GM12891 (cell line): ENCODE measurements around the gene GLIS1.
"Not testable (repeated sequence)": the region's sequence is repeated elsewhere in the genome, so short reads cannot be mapped to it uniquely, and the experiment has no call there.

Experiments used
- DNase-seq: peaks from one replicate; pipeline ENCODE4 v3.0.0; 2011; ENCODE audit warnings: low spot score; ENCODE audit not compliant: insufficient read length
- FAIRE-seq: peaks from 2 replicates; lab custom pipeline; 2011; peaks lifted over from hg19 to GRCh38; lab: Jason Lieb, UNC
- PAX5 ChIP-seq: IDR thresholded peaks from 2 replicates; pipeline ENCODE4 v1.6.1; 2011; ENCODE audit warnings: low read length, moderate library complexity, mild to moderate bottlenecking; ENCODE audit not compliant: insufficient read depth, severe bottlenecking
- POLR2A ChIP-seq: IDR thresholded peaks from 2 replicates; pipeline ENCODE4 v1.6.1; 2011; ENCODE audit warnings: low read depth, low read length, control low read depth
- POLR2AphosphoS5 ChIP-seq: IDR thresholded peaks from 2 replicates; pipeline ENCODE4 v1.6.1; 2011; ENCODE audit warnings: low read depth, low read length, control low read depth
- POU2F2 ChIP-seq: IDR thresholded peaks from 2 replicates; pipeline ENCODE4 v1.6.1; 2011; ENCODE audit warnings: low read depth, mild to moderate bottlenecking, control low read depth, low read length, moderate library complexity
- SPI1 ChIP-seq: IDR thresholded peaks from 2 replicates; pipeline ENCODE4 v1.6.1; 2011; ENCODE audit warnings: low read depth, low read length, control low read depth
- TAF1 ChIP-seq: IDR thresholded peaks from 2 replicates; pipeline ENCODE4 v1.6.1; 2011; ENCODE audit warnings: low read depth, low read length, control low read depth

GLIS1 gene

GRCh38 chr1:53653631-53654030 lies 85.3 kb downstream of the GLIS1 start:
- FAIRE-seq, result no peak
- DNase-seq, result no peak
- TF ChIP-seq POLR2AphosphoS5 (no peak), TAF1 (no peak), POU2F2 (no peak), PAX5 (no peak)

GRCh38 chr1:53653200-53653575 lies 85.8 kb downstream of the GLIS1 start:
- FAIRE-seq (no peak), DNase-seq (no peak)
- TF ChIP-seq TAF1 (no peak), POU2F2 (no peak), POLR2AphosphoS5 (no peak), POLR2A (no peak), SPI1 (no peak), PAX5 (no peak)

GRCh38 chr1:53652441-53653199 lies 86.3 kb downstream of the GLIS1 start:
- FAIRE-seq, result no peak
- TF ChIP-seq SPI1 (no peak), POLR2A (no peak), POU2F2 (no peak), TAF1 (no peak)
- DNase-seq, result no peak

DNA sequence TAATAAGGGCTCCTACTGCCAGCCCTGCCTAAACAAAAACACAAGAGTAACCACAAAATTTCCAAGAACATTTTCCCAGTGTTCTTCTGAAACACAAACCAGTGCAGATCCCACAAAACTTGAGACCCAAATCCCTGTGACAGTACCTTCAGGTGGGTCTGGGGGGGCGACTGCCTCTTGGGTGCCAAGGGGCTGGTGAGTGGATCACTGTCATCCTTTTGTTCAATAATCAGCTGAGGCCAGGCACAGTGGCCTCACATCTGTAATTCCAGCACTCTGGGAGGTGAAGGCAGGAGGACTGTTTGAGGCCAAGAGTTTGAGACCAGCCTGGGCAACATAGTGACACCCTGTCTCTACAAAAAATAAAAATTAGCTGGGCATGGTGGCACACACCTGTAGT lies 87.6 kb downstream of the GLIS1 start:
- DNase-seq, result no peak
- no peak for TF ChIP-seq POLR2AphosphoS5
- no peak for TF ChIP-seq POU2F2
- no peak for TF ChIP-seq PAX5
- TF ChIP-seq TAF1, result no peak
- TF ChIP-seq SPI1, result no peak
- TF ChIP-seq POLR2A, result no peak
- no peak for FAIRE-seq

- no peak for DNase-seq
- TF ChIP-seq SPI1, result no peak
- TF ChIP-seq POLR2AphosphoS5, result no peak
- no peak for TF ChIP-seq POLR2A
- TF ChIP-seq POU2F2, result no peak
- TF ChIP-seq PAX5, result no peak
- TF ChIP-seq TAF1, result no peak
- no peak for FAIRE-seq
Measured at GRCh38 chr1:53648516-53648915, 90.4 kb downstream of the GLIS1 start.

- not testable (repeated sequence) for FAIRE-seq, DNase-seq
Measured at GRCh38 chr1:53647915-53648314, 91.0 kb downstream of the GLIS1 start.

GRCh38 chr1:53646732-53647131 lies 92.2 kb downstream of the GLIS1 start:
- no peak for FAIRE-seq
- DNase-seq, result no peak
- TF ChIP-seq PAX5, result no peak
- no peak for TF ChIP-seq TAF1
- no peak for TF ChIP-seq POLR2A
- TF ChIP-seq POLR2AphosphoS5, result no peak
- no peak for TF ChIP-seq POU2F2
- no peak for TF ChIP-seq SPI1

DNA sequence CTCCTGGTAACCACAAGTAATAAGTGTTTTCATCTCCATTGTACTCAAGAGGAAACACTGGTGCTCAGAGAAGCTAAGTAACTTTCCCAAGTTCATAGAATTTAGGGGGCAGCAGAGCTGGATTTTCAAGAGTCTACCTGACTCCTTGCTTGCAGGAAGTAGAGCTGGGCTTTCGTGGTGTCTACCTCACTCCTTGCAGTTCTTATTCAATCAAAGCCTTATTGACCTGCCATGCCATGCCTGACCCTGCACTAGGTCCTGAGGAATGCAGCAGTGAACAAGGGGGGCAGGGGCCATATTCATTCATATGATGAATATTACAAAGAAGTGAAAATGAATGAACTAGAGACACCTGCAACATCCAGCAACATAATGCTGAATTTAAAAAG lies 93.3 kb downstream of the GLIS1 start:
- no peak for TF ChIP-seq PAX5
- no peak for TF ChIP-seq POU2F2
- TF ChIP-seq POLR2AphosphoS5, result no peak
- TF ChIP-seq POLR2A, result no peak
- no peak for TF ChIP-seq SPI1
- TF ChIP-seq TAF1, result no peak
- FAIRE-seq, result no peak
- no peak for DNase-seq

- TF ChIP-seq POLR2A (no peak), TAF1 (no peak)
- DNase-seq, result no peak
- FAIRE-seq, result no peak
Measured at GRCh38 chr1:53644909-53645689, 93.9 kb downstream of the GLIS1 start.

DNA sequence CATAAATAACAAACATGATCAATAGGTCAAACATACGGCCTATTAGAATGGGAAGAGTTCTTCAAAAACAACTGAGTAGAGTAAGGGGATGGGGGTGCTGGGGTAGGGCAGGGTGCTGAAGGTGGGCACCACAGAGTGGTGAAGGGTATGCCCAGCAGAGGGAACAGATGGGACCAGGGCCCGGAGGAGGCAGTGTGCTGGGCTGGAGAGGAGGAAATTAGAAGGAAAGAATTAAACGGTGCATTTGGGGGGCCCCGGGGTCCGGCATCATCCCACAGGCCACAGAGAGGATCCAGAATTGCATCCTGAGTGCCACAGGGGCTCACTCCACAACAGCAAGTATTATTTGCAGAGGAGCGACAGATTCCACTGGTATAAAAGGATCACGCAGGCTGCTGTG lies 94.5 kb downstream of the GLIS1 start:
- TF ChIP-seq TAF1, result no peak
- no peak for TF ChIP-seq POLR2A
- no peak for TF ChIP-seq SPI1
- TF ChIP-seq POU2F2, result no peak
- no peak for TF ChIP-seq POLR2AphosphoS5
- no peak for FAIRE-seq

More for the DNA sequence above, 94.5 kb downstream of the GLIS1 start:
- DNase-seq, result no peak
